ENCODE data around the gene DENND4A.

Gene DENND4A

GRCh38 chr15:65792138-65792987 lies at the start of gene DENND4A:
DENND4A (minus strand) TSS chr15:65792293; CDS start chr15:65756450, 35,843 bp downstream.
- peak; percentile 99 for DNase-seq

- DNase-seq, result no peak
These were observed 49.2 kb upstream of the DENND4A start for GRCh38 chr15:65841121-65841930.

GRCh38 chr15:65839985-65840384 lies 47.9 kb upstream of the DENND4A start:
- no peak for DNase-seq

GRCh38 chr15:65839354-65839901 lies 47.3 kb upstream of the DENND4A start:
- no peak for DNase-seq

GRCh38 chr15:65837301-65838294 lies 45.5 kb upstream of the DENND4A start:
- DNase-seq, result no peak

GRCh38 chr15:65836665-65837064 lies 44.6 kb upstream of the DENND4A start:
- peak; percentile 40 for DNase-seq

GRCh38 chr15:65835447-65835846 lies 43.4 kb upstream of the DENND4A start:
- DNase-seq, result no peak

- DNase-seq, result no peak
These were observed 42.6 kb upstream of the DENND4A start for GRCh38 chr15:65834603-65835282.

- DNase-seq, result peak; percentile 25
These were observed 41.6 kb upstream of the DENND4A start for GRCh38 chr15:65833501-65834205.

- peak; percentile 73 for DNase-seq
These were observed 40.7 kb upstream of the DENND4A start for GRCh38 chr15:65832549-65833364.

GRCh38 chr15:65829130-65829764 lies 37.2 kb upstream of the DENND4A start:
- DNase-seq, result peak; percentile 75

- DNase-seq, result peak; percentile 83
These were observed 36.5 kb upstream of the DENND4A start for GRCh38 chr15:65828585-65828984.

GRCh38 chr15:65827065-65827464 lies 35.0 kb upstream of the DENND4A start:
- DNase-seq, result peak; percentile 53

- no peak for DNase-seq
These were observed 33.0 kb upstream of the DENND4A start for GRCh38 chr15:65824941-65825544.

GRCh38 chr15:65824031-65824743 lies 32.1 kb upstream of the DENND4A start:
- DNase-seq, result peak; percentile 34

GRCh38 chr15:65822316-65822715 lies 30.2 kb upstream of the DENND4A start:
- no peak for DNase-seq

GRCh38 chr15:65821070-65821469 lies 29.0 kb upstream of the DENND4A start:
- no peak for DNase-seq

- peak; percentile 30 for DNase-seq
These were observed 27.5 kb upstream of the DENND4A start for GRCh38 chr15:65819563-65819960.

Measured in CD4-positive, alpha-beta T cell treated with Interleukin-10 for 1 hour (primary cell).